SU-DHL-6 (cell line): ENCODE results near the gene GSTA3.
"Not testable (repeated sequence)": the region's sequence is repeated elsewhere in the genome, so short reads cannot be mapped to it uniquely, and the experiment has no call there.

Experiments used
- CTCF ChIP-seq: fragments of 200-600 bp; sonication (generic); IDR thresholded peaks from one replicate; pipeline ENCODE4 v1.5.1; 2017; ENCODE audit warnings: antibody characterized with exemption, mild to moderate bottlenecking, low read length, moderate library complexity; ENCODE audit not compliant: insufficient read depth, poor library complexity, severe bottlenecking
- EZH2phosphoT487 ChIP-seq: fragments of 200-600 bp; sonication (generic), shearing (Covaris generic); conservative IDR thresholded peaks from 2 replicates; pipeline ENCODE4 v1.6.1; 2018; ENCODE audit warnings: mild to moderate bottlenecking, antibody characterized with exemption, low read length, moderate library complexity, mixed read lengths

DNA sequence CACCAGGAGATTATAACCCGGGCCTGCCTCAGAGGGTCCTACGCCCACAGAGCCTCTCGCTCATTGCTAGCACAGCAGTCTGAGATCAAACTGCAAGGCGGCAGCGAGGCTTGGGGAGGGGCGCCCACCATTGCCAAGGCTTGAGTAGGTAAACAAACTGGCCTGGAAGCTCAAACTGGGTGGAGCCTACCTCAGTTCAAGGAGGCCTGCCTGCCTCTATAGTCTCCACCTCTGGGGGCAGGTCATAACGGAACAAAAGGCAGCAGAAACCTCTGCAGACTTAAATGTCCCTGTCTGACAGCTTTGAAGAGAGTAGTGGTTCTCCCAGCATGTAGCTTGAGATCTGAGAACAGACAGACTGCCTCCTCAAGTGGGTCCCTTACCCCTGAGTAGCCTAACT lies 48.3 kb downstream of the GSTA3 start:
- TF ChIP-seq CTCF, EZH2phosphoT487: not testable (repeated sequence)
